NCI-H1092 treated with DMSO at 0.1 percent for 48 hours (cell line): Measurements from ENCODE around the gene ZBTB39.
"Not testable (repeated sequence)": the region's sequence is repeated elsewhere in the genome, so short reads cannot be mapped to it uniquely, and the experiment has no call there.

Experiments
- DNase-seq: peaks from one replicate; lab custom pipeline; 2025; lab: John Stamatoyannopoulos, UW

ZBTB39 gene, protein sequence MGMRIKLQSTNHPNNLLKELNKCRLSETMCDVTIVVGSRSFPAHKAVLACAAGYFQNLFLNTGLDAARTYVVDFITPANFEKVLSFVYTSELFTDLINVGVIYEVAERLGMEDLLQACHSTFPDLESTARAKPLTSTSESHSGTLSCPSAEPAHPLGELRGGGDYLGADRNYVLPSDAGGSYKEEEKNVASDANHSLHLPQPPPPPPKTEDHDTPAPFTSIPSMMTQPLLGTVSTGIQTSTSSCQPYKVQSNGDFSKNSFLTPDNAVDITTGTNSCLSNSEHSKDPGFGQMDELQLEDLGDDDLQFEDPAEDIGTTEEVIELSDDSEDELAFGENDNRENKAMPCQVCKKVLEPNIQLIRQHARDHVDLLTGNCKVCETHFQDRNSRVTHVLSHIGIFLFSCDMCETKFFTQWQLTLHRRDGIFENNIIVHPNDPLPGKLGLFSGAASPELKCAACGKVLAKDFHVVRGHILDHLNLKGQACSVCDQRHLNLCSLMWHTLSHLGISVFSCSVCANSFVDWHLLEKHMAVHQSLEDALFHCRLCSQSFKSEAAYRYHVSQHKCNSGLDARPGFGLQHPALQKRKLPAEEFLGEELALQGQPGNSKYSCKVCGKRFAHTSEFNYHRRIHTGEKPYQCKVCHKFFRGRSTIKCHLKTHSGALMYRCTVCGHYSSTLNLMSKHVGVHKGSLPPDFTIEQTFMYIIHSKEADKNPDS

DNA sequence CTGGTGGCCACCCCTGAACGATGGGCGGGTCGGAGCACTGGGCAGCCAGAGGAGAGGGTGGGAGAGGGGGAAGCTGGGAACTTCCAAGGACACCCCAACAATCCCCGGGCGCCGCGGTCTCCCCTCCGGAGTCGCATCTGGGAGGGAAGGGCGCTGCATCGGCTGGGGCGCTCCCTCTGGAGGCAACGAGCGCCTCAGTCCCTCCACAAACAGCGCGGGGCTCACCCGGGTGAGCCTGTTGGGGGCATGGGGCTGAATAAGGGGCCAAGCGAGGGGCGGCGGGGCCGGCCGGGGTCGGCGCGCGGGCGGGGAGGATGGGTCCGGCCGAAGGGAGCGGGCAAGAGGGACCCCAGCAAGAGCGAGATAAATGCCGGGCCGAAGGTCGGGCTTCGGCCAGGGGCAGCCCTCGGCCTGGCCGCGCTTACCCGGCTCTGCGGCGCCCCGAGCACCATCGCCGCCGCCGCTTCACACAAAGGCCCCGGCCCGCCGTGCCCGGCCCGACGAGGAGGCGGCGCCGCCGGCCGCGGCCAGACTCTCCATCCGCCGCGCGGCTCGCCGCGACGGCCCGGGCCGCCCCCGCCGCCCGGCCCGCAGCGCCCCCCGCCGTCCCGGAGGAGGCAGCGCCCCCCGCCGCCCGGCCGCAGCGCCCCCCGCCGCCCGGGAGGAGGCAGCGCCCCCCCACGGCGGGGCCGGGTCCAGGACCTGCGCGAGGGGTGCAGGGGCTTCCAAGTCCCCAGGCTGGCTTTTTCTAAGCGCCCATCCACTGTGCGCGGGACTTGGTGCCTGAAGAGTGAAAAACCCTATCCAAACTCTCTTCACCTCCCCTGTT, at the start of gene ZBTB39:
TSS of gene ZBTB39 (minus strand) at position 567 of the 829 bp plus-strand sequence. CDS start 1,629 bp downstream, outside the sequence.
- peak; percentile 20 for DNase-seq

DNA sequence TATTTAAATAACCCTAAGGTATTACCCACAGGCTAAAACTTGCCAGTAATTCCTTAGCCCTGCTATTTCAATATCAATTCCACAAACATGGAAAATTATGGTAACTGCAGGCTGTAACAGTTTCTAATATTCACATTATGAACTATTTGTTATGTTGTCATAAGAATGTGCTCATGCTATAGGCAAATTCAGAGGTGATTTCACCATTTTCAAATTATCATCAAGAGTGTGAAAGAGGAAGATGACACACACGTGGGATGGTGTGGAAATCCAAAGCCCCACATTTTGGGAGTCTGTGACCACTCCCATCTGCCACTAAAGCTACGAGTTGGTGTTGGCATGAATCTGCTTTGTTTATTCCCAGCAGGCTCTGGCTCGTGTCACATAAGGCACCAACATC, 49.5 kb upstream of the ZBTB39 start:
- DNase-seq, result no peak

DNA sequence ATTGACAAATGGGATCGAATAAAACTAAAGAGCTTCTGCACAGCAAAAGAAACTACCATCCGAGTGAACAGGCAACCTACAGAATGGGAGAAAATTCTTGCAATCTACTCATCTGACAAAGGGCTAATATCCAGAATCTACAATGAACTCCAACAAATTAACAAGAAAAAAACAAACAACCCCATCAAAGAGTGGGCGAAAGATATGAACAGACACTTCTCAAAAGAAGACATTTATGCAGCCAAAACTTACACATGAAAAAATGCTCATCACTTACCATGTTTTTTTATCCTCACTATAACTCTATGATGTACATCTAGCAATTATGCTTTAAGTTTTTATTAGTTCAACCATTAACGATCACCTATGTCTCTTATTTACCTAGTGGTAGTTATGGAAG, 47.6 kb upstream of the ZBTB39 start:
- DNase-seq, result not testable (repeated sequence)

DNA sequence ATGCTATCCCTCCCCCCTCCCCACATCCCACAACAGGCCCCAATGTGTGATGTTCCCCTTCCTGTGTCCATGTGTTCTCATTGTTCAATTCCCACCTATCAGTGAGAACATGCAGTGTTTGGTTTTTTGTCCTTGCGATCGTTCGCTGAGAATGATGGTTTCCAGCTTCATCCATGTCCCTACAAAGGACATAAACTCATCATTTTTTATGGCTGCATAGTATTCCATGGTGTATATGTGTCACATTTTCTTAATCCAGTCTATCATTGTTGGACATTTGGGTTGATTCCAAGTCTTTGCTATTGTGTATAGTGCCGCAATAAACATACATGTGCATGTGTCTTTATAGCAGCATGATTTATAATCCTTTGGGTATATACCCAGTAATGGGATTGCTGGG, 46.8 kb upstream of the ZBTB39 start:
- DNase-seq, result not testable (repeated sequence)

DNA sequence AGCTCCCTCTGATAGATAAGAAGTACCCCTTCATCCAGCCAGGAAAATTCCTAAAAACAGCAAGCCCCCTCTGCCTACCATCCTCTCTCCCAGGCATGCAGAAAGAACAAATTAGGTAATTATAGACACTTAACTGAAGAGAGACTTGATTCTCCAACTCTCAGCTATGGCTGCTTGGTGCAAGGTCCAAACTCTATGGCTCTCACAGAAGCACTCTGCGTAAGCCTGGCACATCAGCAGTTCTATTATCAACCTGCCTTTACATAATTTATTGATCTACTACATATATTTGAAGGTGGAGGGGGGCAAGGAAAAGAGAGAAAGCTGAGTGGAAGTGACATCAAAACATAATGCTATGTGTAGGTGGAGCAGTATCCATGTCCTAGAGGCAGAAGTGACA, 44.7 kb upstream of the ZBTB39 start:
- no peak for DNase-seq

DNA sequence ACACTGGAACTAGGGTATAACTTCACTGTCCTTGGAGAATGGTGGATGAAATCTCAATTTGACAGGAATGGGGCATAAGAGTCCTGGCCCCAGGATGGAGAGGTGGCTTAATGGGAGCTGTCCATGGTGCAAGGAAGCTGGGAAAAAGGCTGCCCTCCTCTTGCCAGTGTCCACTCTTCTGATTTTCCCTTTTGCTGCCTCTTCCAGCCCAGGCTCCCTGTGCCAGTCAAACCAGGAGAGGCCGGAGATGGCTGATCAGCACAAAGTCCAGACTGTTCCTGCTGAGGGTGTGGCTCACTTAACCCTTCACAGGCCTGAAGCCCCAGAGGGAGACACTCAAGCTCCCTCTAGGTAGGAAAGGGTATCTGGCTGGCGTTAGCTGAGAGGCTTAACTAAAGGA, 43.5 kb upstream of the ZBTB39 start, which contains the start of gene MYO1A:
TSS of gene MYO1A (minus strand) at position 240 of the 400 bp plus-strand sequence. CDS start 1,806 bp downstream, outside the sequence.
- no peak for DNase-seq

DNA sequence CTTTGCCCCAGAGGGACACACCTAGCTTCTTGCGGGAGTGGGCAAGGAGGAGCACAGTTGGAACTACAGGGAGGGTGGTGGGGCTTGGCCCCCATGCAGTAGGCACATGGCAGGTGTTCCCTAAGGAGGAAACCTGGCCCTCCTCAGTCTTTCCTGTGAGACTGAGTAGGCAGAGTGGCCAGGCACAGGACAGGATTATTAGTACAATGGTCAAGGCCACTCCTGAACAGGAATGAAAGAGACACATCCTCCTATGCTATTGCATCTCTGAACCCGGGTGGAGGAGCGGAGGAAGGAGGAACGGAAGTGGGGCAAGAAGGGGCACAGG, 42.7 kb upstream of the ZBTB39 start:
- DNase-seq, result no peak

DNA sequence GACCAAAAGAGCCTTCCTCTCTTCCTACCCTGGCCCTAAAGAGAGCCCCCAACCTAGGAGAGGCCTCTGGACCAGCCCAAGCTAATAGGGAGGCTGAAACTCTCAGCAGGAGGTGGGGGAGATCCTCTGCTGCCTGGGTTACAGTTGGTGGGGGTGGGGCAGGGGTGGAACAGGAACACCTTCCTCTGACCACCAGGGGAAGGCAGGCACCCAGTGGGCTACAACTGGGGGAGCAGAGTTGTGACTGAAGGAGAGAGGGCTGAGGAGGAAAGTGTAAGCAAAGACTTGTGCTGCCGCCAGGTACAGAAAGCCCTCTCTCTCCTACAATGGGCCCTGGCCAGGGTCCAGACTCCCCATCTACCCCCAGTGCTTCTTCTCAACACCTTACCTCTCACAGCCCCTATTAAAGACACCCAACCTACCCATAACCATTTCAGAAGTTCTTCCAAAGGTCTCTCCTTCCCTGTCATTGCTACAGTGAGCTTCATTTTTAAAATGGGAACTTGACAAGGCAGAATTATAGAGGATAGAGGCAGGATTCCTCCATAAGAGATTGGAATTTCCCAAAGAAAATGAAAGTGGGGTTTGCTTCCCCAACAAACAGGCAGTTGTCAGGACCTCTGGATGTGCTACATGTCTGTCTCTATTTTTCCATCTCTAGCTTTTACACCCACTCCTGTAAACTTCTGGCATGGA, 42.2 kb upstream of the ZBTB39 start:
- DNase-seq, result no peak

DNA sequence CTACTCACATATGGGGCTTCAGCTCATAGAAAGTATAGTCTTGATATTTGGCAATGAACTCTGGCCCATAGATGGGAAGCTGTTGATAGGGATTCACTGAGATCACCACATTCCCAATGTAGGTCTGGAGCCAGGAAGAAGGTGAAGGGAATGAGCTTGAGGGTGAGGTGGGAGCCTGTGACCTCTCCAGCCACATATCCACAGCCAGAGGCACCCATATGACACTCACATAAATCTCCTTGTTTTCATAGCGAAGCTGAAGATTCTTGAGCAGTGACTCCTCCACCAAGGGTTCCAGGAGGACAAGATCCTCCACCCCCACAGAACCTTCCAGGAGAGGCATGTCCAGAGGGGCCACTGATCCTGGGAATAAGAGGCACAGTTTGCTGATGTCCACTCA, 41.6 kb upstream of the ZBTB39 start:
- no peak for DNase-seq

DNA sequence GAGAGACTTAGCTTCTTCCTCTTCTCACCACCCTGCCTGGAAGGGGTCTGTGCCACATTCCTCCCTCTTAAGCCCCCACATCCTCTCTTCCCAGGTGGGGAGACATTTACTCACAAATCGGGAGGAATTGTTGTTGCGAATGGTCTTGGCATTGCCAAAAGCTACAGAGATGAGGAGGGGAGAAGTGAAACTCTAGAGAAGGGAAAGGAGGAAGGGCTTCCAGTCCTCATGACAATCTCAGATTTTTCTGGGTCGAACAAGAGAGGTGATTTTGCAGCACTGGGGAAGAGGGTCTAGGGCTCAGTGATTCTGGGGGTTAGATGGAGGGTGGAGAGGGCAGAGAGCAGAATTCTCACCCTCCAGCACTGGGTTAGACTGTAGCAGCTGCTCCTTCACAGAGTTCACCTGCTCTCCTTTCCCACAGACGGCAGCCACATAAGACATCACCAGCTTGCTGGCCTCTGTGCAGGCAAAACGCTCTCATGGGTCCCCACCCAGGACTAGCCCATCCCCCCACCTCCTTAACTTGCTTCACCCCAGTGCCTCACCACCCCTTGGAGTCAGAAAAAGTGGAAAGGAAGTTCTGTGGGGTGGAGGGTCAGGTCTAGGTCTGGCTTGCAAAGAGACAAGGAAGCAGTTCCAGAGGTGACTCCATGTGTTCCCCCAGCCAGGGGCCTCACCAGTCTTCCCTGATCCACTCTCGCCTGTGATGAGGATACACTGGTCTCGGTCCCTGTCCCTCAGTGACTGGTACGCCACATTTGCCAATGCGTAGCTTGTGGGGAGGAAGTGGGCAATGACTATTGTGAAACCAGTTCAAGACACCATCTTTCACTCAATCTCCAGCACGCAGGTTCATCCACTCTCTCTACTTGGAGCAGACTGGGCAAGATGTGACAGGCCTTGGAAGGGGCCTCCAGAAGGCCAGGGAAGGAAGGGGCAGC, 40.9 kb upstream of the ZBTB39 start:
- no peak for DNase-seq

DNA sequence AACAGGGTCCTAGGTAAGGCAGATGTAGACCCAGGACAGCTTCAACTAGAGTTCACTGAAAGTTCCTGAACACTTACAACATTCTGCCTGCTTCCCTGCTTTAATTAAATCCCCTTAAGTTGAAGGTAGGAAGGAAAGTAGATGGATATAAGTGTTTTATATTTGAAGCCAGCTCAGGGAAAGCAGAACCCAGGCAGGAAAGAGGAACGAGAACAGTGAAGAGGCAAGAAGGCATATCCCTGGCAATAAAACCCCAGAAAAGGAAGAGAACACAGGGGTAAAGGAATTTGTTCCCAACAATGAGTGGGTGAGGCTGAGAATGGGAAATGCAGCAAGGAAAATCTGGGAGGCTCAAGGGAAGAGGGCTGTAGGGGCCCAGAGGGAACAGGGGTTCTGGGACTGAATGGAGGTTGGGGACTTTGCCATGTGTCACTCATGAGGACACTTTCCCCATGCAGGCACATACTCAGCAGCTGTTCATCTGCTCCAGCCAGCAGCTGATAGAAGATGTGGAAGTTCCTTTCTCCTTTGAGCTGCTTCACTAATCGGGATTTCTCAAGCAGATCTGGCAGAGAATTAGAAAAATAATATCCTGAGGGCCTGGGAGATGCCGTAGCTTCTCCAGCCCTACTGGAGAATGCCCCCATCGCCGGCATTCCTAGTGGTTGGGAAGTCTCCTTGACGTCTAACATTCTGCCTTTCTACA, 39.9 kb upstream of the ZBTB39 start:
- DNase-seq, result no peak

DNA sequence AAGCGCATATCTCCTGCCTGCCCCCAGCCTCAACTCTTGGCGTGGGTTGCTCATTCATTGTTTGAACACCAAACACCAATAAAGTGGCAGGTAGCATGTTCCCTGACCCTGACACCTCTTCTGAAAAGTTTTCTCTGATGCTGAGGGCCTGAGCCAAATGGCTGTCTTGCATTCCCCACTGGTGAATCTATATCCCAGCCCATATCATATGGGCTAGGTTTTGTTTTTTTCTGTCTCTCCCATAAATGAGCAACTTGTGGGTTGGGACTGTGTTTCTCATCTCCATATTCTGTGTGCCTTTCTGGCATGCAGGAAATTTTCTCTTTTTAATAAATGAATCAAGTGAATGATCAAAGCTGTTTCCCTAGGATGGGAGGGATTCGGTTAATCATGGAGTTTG, 38.5 kb upstream of the ZBTB39 start:
- DNase-seq, result no peak

DNA sequence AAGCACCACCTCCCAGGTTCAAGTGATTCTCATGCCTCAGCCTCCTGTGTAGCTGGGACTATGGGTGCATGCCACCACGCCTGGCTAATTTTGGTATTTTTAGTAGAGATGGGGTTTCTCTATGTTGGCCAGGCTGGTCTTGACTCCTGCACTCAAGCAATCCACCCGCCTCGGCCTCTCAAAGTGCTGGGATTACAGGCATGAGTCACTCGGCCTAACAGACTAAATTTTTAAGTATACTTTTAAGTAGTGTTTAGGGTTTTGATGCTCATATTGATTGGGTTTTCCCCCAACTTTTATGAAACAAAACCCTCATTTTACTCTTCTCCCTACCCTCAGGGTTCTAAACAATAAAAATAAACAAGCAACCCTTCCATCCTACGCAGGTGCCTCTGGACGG, 38.1 kb upstream of the ZBTB39 start:
- no peak for DNase-seq

DNA sequence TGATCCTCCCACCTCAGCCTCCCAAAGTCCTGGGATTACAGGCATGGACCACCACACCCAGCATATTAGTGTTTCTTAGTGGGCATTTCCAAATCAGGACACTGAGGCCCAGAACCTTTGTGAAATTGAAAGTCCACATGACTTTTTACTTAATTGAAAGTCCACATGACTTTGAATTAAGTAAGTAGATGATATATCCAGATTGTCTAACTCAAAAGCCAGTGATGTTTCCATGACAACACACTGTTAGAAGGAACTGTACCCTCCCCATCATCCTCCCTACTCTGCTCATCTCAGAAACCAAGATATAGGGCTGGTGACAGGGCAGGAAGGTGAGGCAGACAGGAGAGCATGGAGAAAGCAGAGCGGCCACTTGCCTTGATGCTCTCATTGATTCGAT, 36.3 kb upstream of the ZBTB39 start:
- no peak for DNase-seq

DNA sequence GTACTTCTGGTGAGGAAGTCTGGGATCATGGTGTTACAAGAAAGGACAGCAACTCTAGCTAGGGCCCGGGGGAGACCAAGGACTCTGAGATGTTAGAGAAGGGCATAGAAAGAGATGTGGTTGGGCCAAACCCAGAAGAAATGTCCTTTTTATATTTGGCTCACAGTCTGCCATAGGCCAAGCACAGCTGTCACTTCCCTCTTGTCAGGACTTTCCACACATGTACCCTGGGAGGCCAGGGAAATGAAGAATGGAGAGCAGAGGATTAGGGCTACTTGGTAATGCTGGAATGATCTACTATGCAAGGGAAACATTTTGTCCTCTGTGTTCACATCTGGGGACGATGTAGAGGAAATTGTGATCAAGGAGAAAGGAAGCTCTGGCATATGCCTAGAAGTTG, 34.4 kb upstream of the ZBTB39 start:
- DNase-seq, result no peak

DNA sequence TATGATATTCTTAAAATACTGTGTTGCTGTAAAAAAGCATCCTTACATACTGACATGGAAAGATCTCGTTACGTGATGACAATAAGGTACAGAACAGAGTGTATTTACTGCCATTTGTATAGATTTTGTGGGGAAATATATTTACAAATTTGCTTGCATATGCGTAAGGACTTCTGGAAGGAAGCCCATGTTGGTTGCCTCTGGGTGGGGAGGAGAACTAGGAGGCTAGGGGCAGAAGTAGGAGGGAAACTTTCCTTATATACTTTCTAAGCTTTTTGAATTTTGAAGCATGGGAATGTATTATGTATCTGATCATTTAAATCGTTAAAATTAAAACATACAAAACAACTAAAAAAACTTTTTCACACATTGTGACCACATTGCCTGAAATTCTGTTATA, 33.9 kb upstream of the ZBTB39 start:
- no peak for DNase-seq

DNA sequence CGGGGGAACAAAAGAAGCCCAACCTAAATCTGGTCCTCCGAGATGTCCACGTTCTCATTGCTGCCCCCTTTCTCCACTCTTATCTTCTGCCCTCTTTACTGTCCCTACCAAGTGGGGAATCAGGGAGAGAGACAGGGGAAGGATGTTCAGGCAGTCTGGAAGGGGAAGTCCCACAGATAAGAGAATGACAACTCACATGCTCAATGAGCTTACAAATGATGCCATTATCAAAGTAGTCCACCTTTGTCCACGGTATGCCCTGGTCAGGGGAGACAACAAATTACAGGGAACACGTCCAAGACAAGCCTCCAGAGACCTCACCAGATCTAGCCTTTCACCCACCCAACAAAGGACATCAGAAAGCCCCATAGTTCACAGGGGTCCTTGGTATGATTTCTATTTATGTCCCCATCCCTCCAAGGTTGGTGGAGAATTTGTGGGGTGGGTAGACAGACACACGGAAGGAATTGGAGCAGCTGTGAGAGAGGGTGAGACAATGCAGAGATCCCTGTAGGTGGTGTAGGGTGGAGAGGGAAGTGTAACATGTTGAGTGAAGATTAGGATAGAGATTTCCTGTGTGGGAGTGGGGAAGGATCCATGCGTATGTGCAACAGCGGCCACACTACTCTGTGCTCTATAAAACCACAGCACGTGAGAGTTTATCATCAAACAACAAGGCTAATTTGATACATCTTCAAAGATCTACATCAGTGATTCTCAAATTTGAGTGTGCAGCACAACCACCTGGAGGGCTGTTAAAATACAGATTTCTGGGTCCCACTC, 32.9 kb upstream of the ZBTB39 start:
- no peak for DNase-seq

DNA sequence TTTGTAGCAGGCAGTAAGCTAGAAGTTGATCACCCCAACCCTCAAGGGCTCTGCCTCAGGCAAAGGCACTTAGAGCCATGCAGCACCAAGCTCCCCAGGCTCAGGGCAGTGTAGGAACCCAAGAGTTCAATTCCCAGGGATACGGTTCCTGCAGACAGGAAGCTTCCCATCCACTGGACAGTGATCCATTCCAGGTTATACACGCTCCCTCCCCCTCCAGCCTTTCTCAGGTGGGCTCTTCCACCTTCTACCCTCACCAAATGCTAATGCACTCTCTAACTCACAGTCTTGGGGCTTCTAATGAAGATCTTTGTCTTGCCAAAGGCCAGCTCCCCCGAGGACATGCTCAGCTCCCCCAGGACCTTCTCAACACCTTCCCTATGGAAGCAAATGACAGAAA, 30.9 kb upstream of the ZBTB39 start:
- DNase-seq, result no peak

DNA sequence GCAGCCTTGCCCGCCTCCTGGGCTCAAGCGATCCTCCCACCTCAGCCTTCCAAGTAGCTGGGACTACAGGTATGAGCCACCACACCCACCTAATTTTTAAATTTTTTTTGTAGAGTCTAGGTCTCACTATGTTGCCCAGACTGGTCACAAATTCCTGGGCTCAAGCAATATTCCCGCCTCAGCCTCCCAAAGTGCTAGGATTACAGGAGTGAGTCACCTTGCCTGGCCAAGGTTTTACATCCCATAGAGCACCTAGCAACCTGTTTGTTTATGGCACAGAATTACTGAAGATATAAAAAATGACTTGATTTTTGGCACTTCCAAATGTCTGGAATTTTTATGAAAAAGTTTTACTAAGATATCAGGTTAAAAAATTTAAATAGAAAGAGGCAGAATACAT, 27.1 kb upstream of the ZBTB39 start:
- no peak for DNase-seq
